ENCODE data around the gene SLC30A4. TPM values are rescaled to one million over a fixed set of nuclear protein-coding genes. Genes with fewer than 3 reads are reported as not detected.

Gene SLC30A4
- total RNA-seq, 6 donors from 2014 or later = 1.4 to 7.3 (median 5.6) TPM

GRCh38 chr15:45543051-45543450 is 20.5 kb upstream of the SLC30A4 start:
- Histone ChIP-seq H3K27me3 (no peaks in the 10 kb centered on the region), H3K4me3 (no peak overlapping the region), H3K4me1 (no peaks in the 10 kb centered on the region), H3K9me3 (no peaks in the 10 kb centered on the region), H3K27ac (no peak overlapping the region), H3K36me3 (no peaks in the 10 kb centered on the region)
- ATAC-seq (ENCODE audit: low FRiP score in 2 of 2) (no peak), DNase-seq (no peak)
- TF ChIP-seq CTCF (IDR thresholded peaks at IDR 0.05) (no peak), POLR2A (IDR thresholded peaks at IDR 0.05) (no peak), POLR2AphosphoS5 (IDR thresholded peaks at IDR 0.05) (no peak), EP300 (IDR thresholded peaks at IDR 0.05) (no peak)
- 85 to 88% methylated on average over 3 of the region's 3 CpGs for WGBS, 2 donors

DNA sequence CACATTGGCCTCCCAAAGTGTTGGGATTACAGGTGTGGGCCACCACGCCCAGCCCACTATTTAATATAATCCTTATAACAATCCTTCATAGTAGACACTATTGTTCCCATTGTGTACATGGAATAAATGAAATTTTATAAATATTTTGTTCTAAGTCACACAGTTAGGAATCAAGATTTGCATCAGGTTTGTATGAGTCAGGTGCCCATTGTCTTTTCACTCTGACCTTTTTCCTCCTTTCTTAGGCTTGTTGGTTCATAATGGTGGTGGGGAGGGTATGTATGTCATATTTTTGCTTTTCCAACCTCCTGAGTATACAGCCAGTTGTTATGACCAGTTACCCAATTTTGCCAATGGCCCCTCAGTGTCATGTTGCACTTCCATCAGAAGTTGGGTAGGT is 18.0 kb upstream of the SLC30A4 start:
- H3K4me3 ChIP-seq = no peak overlapping the region
- no peaks in the 10 kb centered on the region for H3K27me3 ChIP-seq
- no peak overlapping the region for H3K27ac ChIP-seq
- ATAC-seq (ENCODE audit: low FRiP score in 2 of 2) = no peak
- TF ChIP-seq POLR2AphosphoS5 (IDR thresholded peaks at IDR 0.05) (no peak), POLR2A (IDR thresholded peaks at IDR 0.05) (no peak), EP300 (IDR thresholded peaks at IDR 0.05) (no peak), CTCF (IDR thresholded peaks at IDR 0.05) (no peak)
- DNase-seq = no peak
- 84 to 86% methylated on average over 1 of the region's 1 CpG for WGBS, 2 donors
- H3K4me1 ChIP-seq = no peaks in the 10 kb centered on the region
- no peaks in the 10 kb centered on the region for H3K9me3 ChIP-seq
- H3K36me3 ChIP-seq = no peaks in the 10 kb centered on the region

- no peak overlapping the region for H3K27ac ChIP-seq
- H3K4me1 ChIP-seq = no peaks in the 10 kb centered on the region
- DNase-seq (no peak), ATAC-seq (ENCODE audit: low FRiP score in 2 of 2) (no peak)
- no peaks in the 10 kb centered on the region for H3K9me3 ChIP-seq
- 89 to 94% methylated on average over 3 of the region's 3 CpGs for WGBS, 2 donors
- no peaks in the 10 kb centered on the region for H3K36me3 ChIP-seq
- no peak overlapping the region for H3K4me3 ChIP-seq
- no peaks in the 10 kb centered on the region for H3K27me3 ChIP-seq
- TF ChIP-seq EP300 (IDR thresholded peaks at IDR 0.05) (no peak), CTCF (IDR thresholded peaks at IDR 0.05) (no peak), POLR2AphosphoS5 (IDR thresholded peaks at IDR 0.05) (no peak), POLR2A (IDR thresholded peaks at IDR 0.05) (no peak)
These were observed 17.1 kb upstream of the SLC30A4 start for GRCh38 chr15:45539680-45540079.

GRCh38 chr15:45536934-45537333 is 14.4 kb upstream of the SLC30A4 start:
- WGBS, 2 donors = 48 to 51% methylated on average over 3 of the region's 3 CpGs
- Histone ChIP-seq H3K4me3 (no peak overlapping the region), H3K36me3 (no peaks in the 10 kb centered on the region), H3K9me3 (no peaks in the 10 kb centered on the region), H3K27ac (no peak overlapping the region), H3K27me3 (no peaks in the 10 kb centered on the region), H3K4me1 (no peaks in the 10 kb centered on the region)
- DNase-seq (no peak), ATAC-seq (ENCODE audit: low FRiP score in 2 of 2) (no peak)
- TF ChIP-seq POLR2AphosphoS5 (IDR thresholded peaks at IDR 0.05) (no peak), CTCF (IDR thresholded peaks at IDR 0.05) (no peak), POLR2A (IDR thresholded peaks at IDR 0.05) (no peak), EP300 (IDR thresholded peaks at IDR 0.05) (no peak)

DNA sequence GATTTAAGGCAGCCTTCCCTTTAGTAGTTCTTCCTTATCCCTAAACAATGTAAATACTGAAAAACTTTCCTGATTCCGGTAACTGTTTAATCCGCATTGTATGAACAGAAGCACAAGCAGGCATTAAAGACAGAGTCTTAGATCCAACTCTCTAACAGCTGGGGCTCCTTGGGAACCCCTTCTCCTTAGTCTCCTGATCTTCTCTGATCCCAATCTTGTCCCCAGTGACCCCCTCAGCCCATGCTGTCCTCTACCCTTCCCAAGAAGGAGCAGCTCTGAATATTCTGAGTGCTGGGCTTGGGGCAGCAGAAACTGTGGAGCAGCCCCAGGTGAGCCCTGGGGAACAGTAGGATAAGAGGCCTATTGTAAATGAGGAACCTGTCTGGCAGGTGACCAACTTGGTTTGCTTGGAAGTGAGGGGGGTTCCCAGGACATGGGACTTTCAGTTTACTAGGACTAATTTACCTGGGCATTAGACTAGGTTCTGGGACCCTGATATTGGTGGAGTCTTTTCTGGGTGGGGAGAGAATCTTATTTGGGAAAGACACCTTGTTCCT is 13.0 kb upstream of the SLC30A4 start:
- WGBS, 2 donors = 97 to 98% methylated on average over 2 of the region's 2 CpGs
- H3K27ac ChIP-seq = no peak overlapping the region
- no peak for ATAC-seq (ENCODE audit: low FRiP score in 2 of 2)
- no peaks in the 10 kb centered on the region for H3K27me3 ChIP-seq
- H3K9me3 ChIP-seq = no peaks in the 10 kb centered on the region
- TF ChIP-seq EP300 (IDR thresholded peaks at IDR 0.05) (no peak), POLR2AphosphoS5 (IDR thresholded peaks at IDR 0.05) (no peak), POLR2A (IDR thresholded peaks at IDR 0.05) (no peak), CTCF (IDR thresholded peaks at IDR 0.05) (no peak)
- H3K4me3 ChIP-seq = no peak overlapping the region
- no peaks in the 10 kb centered on the region for H3K4me1 ChIP-seq
- no peak for DNase-seq
- H3K36me3 ChIP-seq = no peaks in the 10 kb centered on the region
